Neural progenitor cell (in vitro differentiated cells): ENCODE data around the gene FAM174A. TPM values are rescaled to one million over a fixed set of nuclear protein-coding genes. Genes with fewer than 3 reads are reported as not detected.
"Not testable (repeated sequence)": the region's sequence is repeated elsewhere in the genome, so short reads cannot be mapped to it uniquely, and the experiment has no call there.

Source experiments
- DNase-seq: peaks from one replicate; pipeline ENCODE4 v3.0.0-alpha.2; 2016; ENCODE audit warnings: low spot score
- H2AFZ ChIP-seq: fragments of 200-600 bp; sonication (generic); replicated peaks from 2 replicates; pipeline ENCODE4 v1.6.1; 2016; ENCODE audit warnings: antibody characterized with exemption
- H3F3A ChIP-seq: fragments of 200-600 bp; sonication (generic); 2 replicates; pipeline ENCODE4 v1.6.1; 2016; ENCODE audit warnings: antibody characterized with exemption, low read depth
- H3K27ac ChIP-seq: fragments of 200-600 bp; sonication (generic); 2 replicates; pipeline ENCODE4 v1.5.1; 2016; ENCODE audit warnings: mild to moderate bottlenecking
- H3K27me3 ChIP-seq: fragments of 200-600 bp; sonication (generic); 2 replicates; pipeline ENCODE4 v1.6.1; 2016; ENCODE audit warnings: mild to moderate bottlenecking, moderate library complexity
- H3K36me3 ChIP-seq: fragments of 200-600 bp; sonication (generic); 2 replicates; pipeline ENCODE4 v1.5.1; 2016
- H3K4me1 ChIP-seq: fragments of 200-600 bp; sonication (generic); 2 replicates; pipeline ENCODE4 v1.6.1; 2016; ENCODE audit warnings: mixed run types
- H3K4me2 ChIP-seq: fragments of 200-600 bp; sonication (generic); 2 replicates; pipeline ENCODE4 v1.6.1; 2016
- H3K4me3 ChIP-seq: fragments of 200-600 bp; sonication (generic); 2 replicates; pipeline ENCODE4 v1.5.1; 2016
- H3K79me2 ChIP-seq: fragments of 200-600 bp; sonication (generic); 2 replicates; pipeline ENCODE4 v1.6.1; 2016; ENCODE audit warnings: low read depth
- H3K9ac ChIP-seq: fragments of 200-600 bp; sonication (generic); 2 replicates; pipeline ENCODE4 v1.6.1; 2016
- H3K9me3 ChIP-seq: fragments of 200-600 bp; sonication (generic); 2 replicates; pipeline ENCODE4 v1.5.1; 2016; ENCODE audit warnings: low read depth
- H4K20me1 ChIP-seq: fragments of 200-600 bp; sonication (generic); 2 replicates; pipeline ENCODE4 v1.6.1; 2016; ENCODE audit warnings: low read depth
- H3K27ac Mint-ChIP-seq: 3 replicates; pipeline ENCODE4 v1.8.0; 2021; ENCODE audit warnings: mixed read lengths
- H3K27me3 Mint-ChIP-seq: 2 replicates; pipeline ENCODE4 v1.8.0; 2022; ENCODE audit warnings: low read depth, mild to moderate bottlenecking, inconsistent platforms, moderate library complexity, mixed read lengths; ENCODE audit not compliant: insufficient read depth
- H3K36me3 Mint-ChIP-seq: 3 replicates; pipeline ENCODE4 v1.8.0; 2021; ENCODE audit warnings: mixed read lengths
- H3K4me1 Mint-ChIP-seq: 3 replicates; pipeline ENCODE4 v1.8.0; 2021; ENCODE audit warnings: mixed read lengths
- H3K4me3 Mint-ChIP-seq: 3 replicates; pipeline ENCODE4 v1.8.0; 2021; ENCODE audit warnings: mild to moderate bottlenecking, moderate library complexity, mixed read lengths
- H3K9me3 Mint-ChIP-seq: 3 replicates; pipeline ENCODE4 v1.8.0; 2020; ENCODE audit warnings: mixed read lengths
- EZH2 ChIP-seq: fragments of 200-600 bp; sonication (generic); IDR thresholded peaks from 2 replicates; pipeline ENCODE4 v1.6.1; 2017; ENCODE audit warnings: antibody characterized with exemption, mild to moderate bottlenecking, moderate library complexity
- EZH2phosphoT487 ChIP-seq: fragments of 200-600 bp; sonication (generic); IDR thresholded peaks from 2 replicates; pipeline ENCODE4 v1.6.1; 2017; ENCODE audit warnings: antibody characterized with exemption
- total RNA-seq: library from RNA; depleted of rRNA; stranded (reverse); fragments of >200 nt; gene quantifications from 2 replicates; pipeline ENCODE4 v1.2.3, GENCODE V29; 2015; ENCODE audit warnings: low replicate concordance
- TF ChIP-seq, protein P1 (sequence below): fragments of 200-600 bp; sonication (generic); IDR thresholded peaks from 2 replicates; pipeline ENCODE4 v1.5.1; 2017; ENCODE audit warnings: antibody characterized with exemption, mild to moderate bottlenecking

The FAM174A gene
- total RNA-seq, 1 donor from 2014 or later = 7.8 TPM

DNA sequence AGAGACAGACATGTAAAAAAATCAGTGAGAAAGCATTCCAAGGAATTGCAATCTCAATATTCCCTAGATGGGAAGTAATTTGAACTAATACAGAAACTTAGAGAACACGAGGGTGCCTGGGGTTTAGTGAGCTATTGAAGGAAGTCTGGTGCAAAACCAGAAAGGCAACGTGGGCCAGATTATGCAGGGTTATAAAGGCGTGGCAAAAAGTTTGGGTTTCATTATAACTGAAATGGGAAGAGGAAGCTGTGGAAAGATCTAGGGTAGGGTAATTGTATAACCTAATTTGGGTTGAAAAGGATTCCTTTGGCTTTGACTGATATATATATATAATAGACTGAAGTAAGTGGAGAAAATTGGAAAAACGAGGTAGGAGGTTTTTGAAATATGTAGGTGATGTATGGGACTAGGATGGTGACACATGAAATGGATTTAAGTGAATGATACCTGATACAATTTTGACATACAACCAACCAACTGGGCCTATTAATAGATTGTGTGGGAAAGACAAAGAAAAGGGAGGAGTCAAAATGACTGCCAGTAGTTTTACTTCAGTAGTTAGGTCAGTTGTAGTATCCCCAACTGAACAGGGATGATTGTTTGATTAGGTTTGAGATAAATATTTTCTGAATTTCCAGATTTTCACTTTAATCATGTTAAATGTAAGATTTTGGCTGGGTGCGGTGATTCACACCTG, 65.3 kb downstream of the FAM174A start:
- Mint-ChIP-seq H3K27ac (no peak overlapping the region), H3K9me3 (no peaks in the 10 kb centered on the region), H3K27me3 (no peaks in the 10 kb centered on the region), H3K4me3 (no peak overlapping the region), H3K36me3 (no peaks in the 10 kb centered on the region), H3K4me1 (no peaks in the 10 kb centered on the region)
- Histone ChIP-seq H3K79me2 (no peaks in the 10 kb centered on the region), H3F3A (no peaks in the 10 kb centered on the region), H3K4me3 (no peak overlapping the region), H4K20me1 (no peaks in the 10 kb centered on the region), H3K27me3 (no peaks in the 10 kb centered on the region), H3K9me3 (no peaks in the 10 kb centered on the region), H2AFZ (no peak overlapping the region), H3K27ac (no peak overlapping the region), H3K4me2 (no peak overlapping the region), H3K36me3 (no peaks in the 10 kb centered on the region), H3K4me1 (no peaks in the 10 kb centered on the region), H3K9ac (no peak overlapping the region)
- TF ChIP-seq EZH2phosphoT487 = no peak
- TF ChIP-seq EZH2 = no peak
- TF ChIP-seq, protein P1, sequence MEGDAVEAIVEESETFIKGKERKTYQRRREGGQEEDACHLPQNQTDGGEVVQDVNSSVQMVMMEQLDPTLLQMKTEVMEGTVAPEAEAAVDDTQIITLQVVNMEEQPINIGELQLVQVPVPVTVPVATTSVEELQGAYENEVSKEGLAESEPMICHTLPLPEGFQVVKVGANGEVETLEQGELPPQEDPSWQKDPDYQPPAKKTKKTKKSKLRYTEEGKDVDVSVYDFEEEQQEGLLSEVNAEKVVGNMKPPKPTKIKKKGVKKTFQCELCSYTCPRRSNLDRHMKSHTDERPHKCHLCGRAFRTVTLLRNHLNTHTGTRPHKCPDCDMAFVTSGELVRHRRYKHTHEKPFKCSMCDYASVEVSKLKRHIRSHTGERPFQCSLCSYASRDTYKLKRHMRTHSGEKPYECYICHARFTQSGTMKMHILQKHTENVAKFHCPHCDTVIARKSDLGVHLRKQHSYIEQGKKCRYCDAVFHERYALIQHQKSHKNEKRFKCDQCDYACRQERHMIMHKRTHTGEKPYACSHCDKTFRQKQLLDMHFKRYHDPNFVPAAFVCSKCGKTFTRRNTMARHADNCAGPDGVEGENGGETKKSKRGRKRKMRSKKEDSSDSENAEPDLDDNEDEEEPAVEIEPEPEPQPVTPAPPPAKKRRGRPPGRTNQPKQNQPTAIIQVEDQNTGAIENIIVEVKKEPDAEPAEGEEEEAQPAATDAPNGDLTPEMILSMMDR = no peak
- no peak for DNase-seq

DNA sequence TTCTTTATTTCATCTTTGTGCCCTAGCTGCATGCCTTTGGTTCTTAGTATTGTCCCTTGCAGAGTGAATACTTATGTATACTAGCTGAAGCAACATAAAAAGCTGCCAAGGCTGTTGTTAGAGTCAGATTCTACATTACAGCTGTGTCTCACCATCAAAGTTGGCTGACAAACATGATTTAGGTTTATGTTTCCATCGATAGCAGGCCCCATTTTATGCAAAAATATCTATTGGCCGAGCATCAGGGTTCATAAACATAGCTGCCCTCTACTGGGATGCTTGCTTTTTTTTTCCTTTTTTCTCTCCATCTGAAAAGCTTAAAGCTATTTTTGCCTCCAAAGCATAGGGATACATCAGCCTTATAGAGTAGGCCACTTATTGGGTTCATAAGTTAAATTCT, 68.0 kb downstream of the FAM174A start:
- Histone ChIP-seq H2AFZ (no peak overlapping the region), H4K20me1 (no peaks in the 10 kb centered on the region), H3K79me2 (no peaks in the 10 kb centered on the region), H3K27ac (no peak overlapping the region), H3K9ac (no peak overlapping the region), H3K4me2 (no peak overlapping the region), H3K27me3 (no peaks in the 10 kb centered on the region), H3K4me1 (no peaks in the 10 kb centered on the region), H3K36me3 (no peaks in the 10 kb centered on the region), H3K4me3 (no peak overlapping the region), H3F3A (no peaks in the 10 kb centered on the region), H3K9me3 (no peaks in the 10 kb centered on the region)
- Mint-ChIP-seq H3K4me3 (no peak overlapping the region), H3K36me3 (no peaks in the 10 kb centered on the region), H3K4me1 (no peaks in the 10 kb centered on the region), H3K9me3 (no peaks in the 10 kb centered on the region), H3K27ac (no peak overlapping the region), H3K27me3 (no peaks in the 10 kb centered on the region)
- TF ChIP-seq, protein P1 = no peak
- no peak for TF ChIP-seq EZH2phosphoT487
- no peak for TF ChIP-seq EZH2
- DNase-seq = no peak

DNA sequence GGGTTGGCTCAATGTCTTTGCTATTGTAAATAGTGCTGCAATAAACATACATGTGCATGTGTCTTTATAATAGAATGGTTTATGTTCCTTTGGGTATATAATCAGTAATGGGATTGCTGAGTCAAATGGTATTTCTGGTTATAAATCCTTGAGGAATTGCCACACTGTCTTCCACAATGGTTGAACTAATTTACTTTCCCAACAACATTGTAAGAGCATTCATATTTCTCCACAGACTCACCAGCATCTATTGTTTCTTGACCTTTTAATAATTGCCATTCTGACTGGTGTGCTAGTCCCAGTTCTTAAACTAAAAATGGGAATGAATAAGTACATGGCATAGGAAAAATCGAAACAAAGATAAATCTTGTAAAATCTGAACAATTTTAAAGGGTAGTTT, 68.8 kb downstream of the FAM174A start:
- not testable (repeated sequence) for H3K36me3 Mint-ChIP-seq, H3K27me3 ChIP-seq, H3K9me3 ChIP-seq, H3K9ac ChIP-seq, H4K20me1 ChIP-seq, H3K4me1 Mint-ChIP-seq, H3K9me3 Mint-ChIP-seq, H3K4me3 Mint-ChIP-seq, H3K27me3 Mint-ChIP-seq, H3K27ac ChIP-seq, H3F3A ChIP-seq, H3K4me2 ChIP-seq, H2AFZ ChIP-seq, H3K4me3 ChIP-seq, H3K4me1 ChIP-seq, H3K27ac Mint-ChIP-seq, DNase-seq, H3K36me3 ChIP-seq, H3K79me2 ChIP-seq

DNA sequence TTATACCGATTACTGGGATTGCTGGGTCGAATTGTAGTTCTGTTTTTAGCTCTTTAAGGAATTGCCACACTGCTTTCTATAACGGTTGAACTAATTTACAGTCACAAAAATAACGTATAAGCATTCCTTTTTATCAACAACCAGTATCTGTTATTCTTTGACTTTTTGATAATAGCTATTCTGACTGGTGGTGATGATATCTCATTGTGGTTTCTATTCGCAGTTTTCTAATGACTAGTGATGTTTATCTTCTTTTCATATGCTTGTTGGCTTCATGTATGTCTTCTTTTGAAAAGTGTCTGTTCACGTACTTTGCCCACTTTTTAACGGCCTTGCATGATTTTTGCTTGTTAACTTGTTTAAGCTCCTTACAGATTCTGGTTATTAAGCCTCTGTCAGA, 74.4 kb downstream of the FAM174A start:
- Mint-ChIP-seq H3K27me3 (peaks cover 2% of the 10 kb centered on the region), H3K4me3 (no peak overlapping the region), H3K4me1 (no peaks in the 10 kb centered on the region), H3K9me3 (peaks cover 1% of the 10 kb centered on the region), H3K36me3 (no peaks in the 10 kb centered on the region), H3K27ac (no peak overlapping the region)
- Histone ChIP-seq H4K20me1 (no peaks in the 10 kb centered on the region), H3K36me3 (no peaks in the 10 kb centered on the region), H3K9me3 (no peaks in the 10 kb centered on the region), H3K27ac (no peak overlapping the region), H3K4me2 (no peak overlapping the region), H3F3A (no peaks in the 10 kb centered on the region), H3K4me3 (no peak overlapping the region), H2AFZ (no peak overlapping the region), H3K4me1 (no peaks in the 10 kb centered on the region), H3K79me2 (no peaks in the 10 kb centered on the region), H3K27me3 (no peaks in the 10 kb centered on the region), H3K9ac (no peak overlapping the region)
- no peak for DNase-seq
- no peak for TF ChIP-seq EZH2
- no peak for TF ChIP-seq EZH2phosphoT487
- TF ChIP-seq, protein P1 = no peak
